ENCODE results near the gene TNKS1BP1.

DNA sequence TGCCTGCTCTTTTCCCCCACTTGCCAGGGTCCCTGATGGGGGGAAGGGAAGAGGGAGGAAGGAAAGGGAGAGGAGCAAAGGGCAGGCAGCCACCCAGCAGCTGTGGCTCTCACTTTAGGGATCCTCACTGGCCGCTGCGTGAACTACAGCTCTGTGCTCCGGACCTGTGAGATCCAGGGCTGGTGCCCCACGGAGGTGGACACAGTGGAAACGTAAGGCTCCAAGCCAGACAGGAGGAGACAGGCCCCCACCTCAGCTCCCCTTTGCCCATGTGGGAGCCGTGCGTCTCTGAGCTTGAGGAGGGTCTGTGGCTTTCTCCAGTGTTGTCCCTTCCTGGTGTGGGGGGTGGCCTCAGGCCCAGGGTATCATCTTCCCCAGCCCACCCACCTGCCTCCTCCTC is 23.3 kb upstream of the TNKS1BP1 start:
- no peak for TF ChIP-seq EGR1 (IDR thresholded peaks at IDR 0.05; ENCODE audit: low read depth in 2 of 2)
- TF ChIP-seq, protein P1, sequence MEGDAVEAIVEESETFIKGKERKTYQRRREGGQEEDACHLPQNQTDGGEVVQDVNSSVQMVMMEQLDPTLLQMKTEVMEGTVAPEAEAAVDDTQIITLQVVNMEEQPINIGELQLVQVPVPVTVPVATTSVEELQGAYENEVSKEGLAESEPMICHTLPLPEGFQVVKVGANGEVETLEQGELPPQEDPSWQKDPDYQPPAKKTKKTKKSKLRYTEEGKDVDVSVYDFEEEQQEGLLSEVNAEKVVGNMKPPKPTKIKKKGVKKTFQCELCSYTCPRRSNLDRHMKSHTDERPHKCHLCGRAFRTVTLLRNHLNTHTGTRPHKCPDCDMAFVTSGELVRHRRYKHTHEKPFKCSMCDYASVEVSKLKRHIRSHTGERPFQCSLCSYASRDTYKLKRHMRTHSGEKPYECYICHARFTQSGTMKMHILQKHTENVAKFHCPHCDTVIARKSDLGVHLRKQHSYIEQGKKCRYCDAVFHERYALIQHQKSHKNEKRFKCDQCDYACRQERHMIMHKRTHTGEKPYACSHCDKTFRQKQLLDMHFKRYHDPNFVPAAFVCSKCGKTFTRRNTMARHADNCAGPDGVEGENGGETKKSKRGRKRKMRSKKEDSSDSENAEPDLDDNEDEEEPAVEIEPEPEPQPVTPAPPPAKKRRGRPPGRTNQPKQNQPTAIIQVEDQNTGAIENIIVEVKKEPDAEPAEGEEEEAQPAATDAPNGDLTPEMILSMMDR (IDR thresholded peaks at IDR 0.05; ENCODE audit: low read depth, low read length, missing input control), result no peak
- TF ChIP-seq RAD21 (IDR thresholded peaks at IDR 0.05), result no peak
- TF ChIP-seq JUND (IDR thresholded peaks at IDR 0.05), result no peak
- no peak for TF ChIP-seq NR2F2 (IDR thresholded peaks at IDR 0.05)
- no peak for TF ChIP-seq GABPA (IDR thresholded peaks at IDR 0.05 in 1 of 2, conservative IDR thresholded peaks at IDR 0.05 in 1 of 2)
- TF ChIP-seq, protein P2, sequence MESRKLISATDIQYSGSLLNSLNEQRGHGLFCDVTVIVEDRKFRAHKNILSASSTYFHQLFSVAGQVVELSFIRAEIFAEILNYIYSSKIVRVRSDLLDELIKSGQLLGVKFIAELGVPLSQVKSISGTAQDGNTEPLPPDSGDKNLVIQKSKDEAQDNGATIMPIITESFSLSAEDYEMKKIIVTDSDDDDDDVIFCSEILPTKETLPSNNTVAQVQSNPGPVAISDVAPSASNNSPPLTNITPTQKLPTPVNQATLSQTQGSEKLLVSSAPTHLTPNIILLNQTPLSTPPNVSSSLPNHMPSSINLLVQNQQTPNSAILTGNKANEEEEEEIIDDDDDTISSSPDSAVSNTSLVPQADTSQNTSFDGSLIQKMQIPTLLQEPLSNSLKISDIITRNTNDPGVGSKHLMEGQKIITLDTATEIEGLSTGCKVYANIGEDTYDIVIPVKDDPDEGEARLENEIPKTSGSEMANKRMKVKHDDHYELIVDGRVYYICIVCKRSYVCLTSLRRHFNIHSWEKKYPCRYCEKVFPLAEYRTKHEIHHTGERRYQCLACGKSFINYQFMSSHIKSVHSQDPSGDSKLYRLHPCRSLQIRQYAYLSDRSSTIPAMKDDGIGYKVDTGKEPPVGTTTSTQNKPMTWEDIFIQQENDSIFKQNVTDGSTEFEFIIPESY (IDR thresholded peaks at IDR 0.05), result no peak
- no peak for TF ChIP-seq RXRA (IDR thresholded peaks at IDR 0.05)
- TF ChIP-seq, protein P3, sequence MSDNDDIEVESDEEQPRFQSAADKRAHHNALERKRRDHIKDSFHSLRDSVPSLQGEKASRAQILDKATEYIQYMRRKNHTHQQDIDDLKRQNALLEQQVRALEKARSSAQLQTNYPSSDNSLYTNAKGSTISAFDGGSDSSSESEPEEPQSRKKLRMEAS (IDR thresholded peaks at IDR 0.05), result no peak
- no peak for TF ChIP-seq SP1 (IDR thresholded peaks at IDR 0.05)
- no peak for TF ChIP-seq YY1 (IDR thresholded peaks at IDR 0.05)
- TF ChIP-seq TAF1 (conservative IDR thresholded peaks at IDR 0.05), result no peak

Measured in liver (tissue), 3 donors.